OCI-LY7 (cell line): Measurements from ENCODE around the gene NUDT3. TPM values are rescaled to one million over a fixed set of nuclear protein-coding genes. Genes with fewer than 3 reads are reported as not detected.

Experiments
- BruUV-seq: library from RNA; stranded (reverse); fragments of 400-500 nt; replicated peaks from 2 replicates; lab custom pipeline; 2021; lab: Mats Ljungman, UMichigan
- CTCF ChIA-PET: fragments of 300-600 bp; sonication (Branson Sonifier 250); formaldehyde crosslinking; loops from one replicate; lab custom pipeline; 2022; ENCODE audit warnings: antibody characterized with exemption; ENCODE audit not compliant: unreplicated experiment; lab: Charles Lee
- POLR2A ChIA-PET: fragments of 300-600 bp; sonication (Branson Sonifier 250); formaldehyde crosslinking; loops from one replicate; lab custom pipeline; 2022; ENCODE audit warnings: antibody characterized with exemption; lab: Charles Lee
- DNase-seq: peaks from one replicate; pipeline ENCODE4 v3.0.0-alpha.2; 2015; ENCODE audit warnings: low spot score
- H2AFZ ChIP-seq: fragments of 200-600 bp; sonication (generic), shearing (Covaris generic); 2 replicates; pipeline ENCODE4 v1.6.1; 2014; ENCODE audit warnings: mild to moderate bottlenecking, antibody characterized with exemption, low read length, moderate library complexity
- H3K27ac ChIP-seq: fragments of 200-600 bp; sonication (generic); 2 replicates; pipeline ENCODE4 v1.5.1; 2014; ENCODE audit warnings: mixed run types, low read depth, mild to moderate bottlenecking, moderate library complexity, low read length, inconsistent platforms; ENCODE audit not compliant: poor library complexity, severe bottlenecking
- H3K36me3 ChIP-seq: fragments of 200-600 bp; sonication (generic); 2 replicates; pipeline ENCODE4 v1.6.1; 2014; ENCODE audit warnings: mild to moderate bottlenecking, antibody characterized with exemption, low read length, moderate library complexity, mixed read lengths; ENCODE audit not compliant: insufficient read depth
- H3K4me1 ChIP-seq: fragments of 200-600 bp; sonication (generic); 2 replicates; pipeline ENCODE4 v1.5.1; 2014; ENCODE audit warnings: mild to moderate bottlenecking, low read length; ENCODE audit not compliant: insufficient read depth, poor library complexity, severe bottlenecking
- H3K4me2 ChIP-seq: fragments of 200-600 bp; sonication (generic); 2 replicates; pipeline ENCODE4 v1.6.1; 2014; ENCODE audit warnings: mild to moderate bottlenecking, low read length
- H3K4me3 ChIP-seq: fragments of 200-600 bp; sonication (generic); 2 replicates; pipeline ENCODE4 v1.5.1; 2014; ENCODE audit warnings: mild to moderate bottlenecking, low read depth, low read length; ENCODE audit not compliant: poor library complexity, severe bottlenecking
- H3K79me2 ChIP-seq: fragments of 200-600 bp; sonication (generic); 2 replicates; pipeline ENCODE4 v1.6.1; 2016; ENCODE audit warnings: low read depth, mild to moderate bottlenecking, low read length, moderate library complexity, mixed read lengths; ENCODE audit not compliant: insufficient read depth
- H3K9me2 ChIP-seq: fragments of 200-600 bp; sonication (generic); 2 replicates; pipeline ENCODE4 v1.6.1; 2016; ENCODE audit warnings: mild to moderate bottlenecking, low read length, mixed read lengths; ENCODE audit not compliant: insufficient read depth
- H3K9me3 ChIP-seq: fragments of 200-600 bp; sonication (generic); 2 replicates; pipeline ENCODE4 v1.6.1; 2014; ENCODE audit warnings: mild to moderate bottlenecking, mixed run types, low read length, mixed read lengths
- H4K20me1 ChIP-seq: fragments of 200-600 bp; sonication (generic); 2 replicates; pipeline ENCODE4 v1.6.1; 2014; ENCODE audit warnings: mild to moderate bottlenecking, antibody characterized with exemption, low read length, moderate library complexity, mixed read lengths; ENCODE audit not compliant: insufficient read depth
- CTCF ChIP-seq: fragments of 200-600 bp; sonication (generic); conservative IDR thresholded peaks from 2 replicates; pipeline ENCODE4 v1.5.1; 2014; ENCODE audit warnings: mild to moderate bottlenecking, antibody characterized with exemption, low read length, moderate library complexity, mixed read lengths
- EZH2phosphoT487 ChIP-seq: fragments of 200-600 bp; sonication (generic); IDR thresholded peaks from 2 replicates; pipeline ENCODE4 v1.6.1; 2018; ENCODE audit warnings: low read depth, borderline replicate concordance, mild to moderate bottlenecking, mixed run types, antibody characterized with exemption, low read length, moderate library complexity, mixed read lengths
- intact Hi-C: fragments of 100-400 bp; cut with micrococcal nuclease; formaldehyde crosslinking; loops from one replicate; pipeline ENCODE4 v1.10.0; 2022; ENCODE audit not compliant: unreplicated experiment
- total RNA-seq, 2 experiments: library from RNA; depleted of rRNA in 1 of 2; stranded (reverse); fragments of >200 nt in 1 of 2; shearing (Covaris generic) in 1 of 2; gene quantifications; 2 replicates each; pipeline ENCODE4 v1.2.3, GENCODE V29; 2014 to 2022

The NUDT3 gene
- total RNA-seq, 2 experiments from 2014 or later: 30.7 to 43.0 TPM

GRCh38 chr6:34275128-34275804 is 117.2 kb downstream of the NUDT3 start:
- TF ChIP-seq CTCF (no peak), EZH2phosphoT487 (no peak)
- Histone ChIP-seq H3K79me2 (no peaks in the 10 kb centered on the region), H3K4me3 (no peak overlapping the region), H3K9me3 (no peaks in the 10 kb centered on the region), H4K20me1 (no peaks in the 10 kb centered on the region), H3K27ac (no peak overlapping the region), H3K4me1 (peaks cover 8% of the 10 kb centered on the region), H2AFZ (no peak overlapping the region), H3K9me2 (no peaks in the 10 kb centered on the region), H3K36me3 (peaks cover 18% of the 10 kb centered on the region), H3K4me2 (no peak overlapping the region)
- BruUV-seq: no TSS peak
- POLR2A ChIA-PET: interaction anchor here (0.6 kb wide), 1 partner anchor 197 kb away, joined by 3 read pairs; no protein-coding TSS in a partner anchor
- CTCF ChIA-PET: no interaction called here
- DNase-seq: peak; percentile 33
- intact Hi-C loops: no loop called here

GRCh38 chr6:34274129-34274528 is 118.3 kb downstream of the NUDT3 start:
- Histone ChIP-seq H4K20me1 (no peaks in the 10 kb centered on the region), H3K79me2 (no peaks in the 10 kb centered on the region), H3K9me3 (no peaks in the 10 kb centered on the region), H3K4me2 (no peak overlapping the region), H3K9me2 (no peaks in the 10 kb centered on the region), H3K4me1 (peaks cover 8% of the 10 kb centered on the region), H2AFZ (no peak overlapping the region), H3K4me3 (no peak overlapping the region), H3K27ac (no peak overlapping the region), H3K36me3 (peaks cover 8% of the 10 kb centered on the region; the same call in 1 of the 2 replicates)
- intact Hi-C loops: no loop called here
- TF ChIP-seq CTCF: no peak
- TF ChIP-seq EZH2phosphoT487: no peak
- DNase-seq: no peak
- no TSS peak for BruUV-seq
- ChIA-PET CTCF (no interaction called here), POLR2A (no interaction called here)

GRCh38 chr6:34273242-34273805 is 119.1 kb downstream of the NUDT3 start:
- intact Hi-C loops: no loop called here

More at GRCh38 chr6:34273242-34273805, 119.1 kb downstream of the NUDT3 start:
- Histone ChIP-seq H2AFZ (no peak overlapping the region), H4K20me1 (no peaks in the 10 kb centered on the region), H3K9me3 (no peaks in the 10 kb centered on the region), H3K79me2 (no peaks in the 10 kb centered on the region), H3K4me1 (peaks cover 8% of the 10 kb centered on the region), H3K4me3 (no peak overlapping the region), H3K36me3 (no peaks in the 10 kb centered on the region), H3K9me2 (no peaks in the 10 kb centered on the region), H3K4me2 (peak overlapping the region; percentile 23; the same call in 1 of the 2 replicates), H3K27ac (no peak overlapping the region)
- ChIA-PET CTCF (no interaction called here), POLR2A (interaction anchor here (0.6 kb wide), 1 partner anchor 8 kb away, joined by 3 read pairs; no protein-coding TSS in a partner anchor)
- DNase-seq: peak; percentile 31
- TF ChIP-seq CTCF: no peak
- TF ChIP-seq EZH2phosphoT487: no peak
- no TSS peak for BruUV-seq
